HepG2 (cell line): ENCODE measurements around the gene COBL. TPM values are rescaled to one million over a fixed set of nuclear protein-coding genes. Genes with fewer than 3 reads are reported as not detected.

Experiments used
- ATAC-seq: fragments of 200-7000 bp; cut with Tn5 transposase; 3 replicates; pipeline ENCODE4 v1.9.1; 2020; ENCODE audit warnings: mild to moderate bottlenecking, moderate library complexity
- BruUV-seq: library from RNA; stranded (reverse); fragments of 400-500 nt; replicated peaks from 2 replicates; lab custom pipeline; 2021; lab: Mats Ljungman, UMichigan
- CTCF ChIA-PET: fragments of 300-600 bp; formaldehyde crosslinking; extraction: SDS; loops from one replicate; lab custom pipeline; 2021; ENCODE audit warnings: low total read pairs, inconsistent platforms, low intra/inter-chr PET ratio; lab: Yijun Ruan, JAX
- POLR2A ChIA-PET: fragments of 350-600 bp; sonication (Branson Sonifier 250); formaldehyde crosslinking; loops from one replicate; lab custom pipeline; 2020; ENCODE audit warnings: antibody characterized with exemption, inconsistent platforms; lab: Yijun Ruan, JAX
- DNase-seq: peaks from one replicate; pipeline ENCODE4 v3.0.0-alpha.2; 2015; ENCODE audit warnings: low spot score
- FAIRE-seq: peaks from 3 replicates; lab custom pipeline; 2011; peaks lifted over from hg19 to GRCh38; lab: Jason Lieb, UNC
- H2AFZ ChIP-seq: one replicate; pipeline ENCODE4 v1.6.1; 2011; ENCODE audit warnings: low read length, inconsistent platforms
- H3K27ac ChIP-seq: fragments of 300-600 bp; 3 replicates; pipeline ENCODE4 v1.8.0; 2011; ENCODE audit warnings: mixed run types, mild to moderate bottlenecking, mixed read lengths, low read length, inconsistent platforms; ENCODE audit not compliant: insufficient read depth; ENCODE audit errors: extremely low read length
- H3K27me3 ChIP-seq, 2 experiments: fragments of 200-600 bp in 1 of 2; 2 replicates in 1 of 2; 3 replicates in 1 of 2; pipeline versions ENCODE4 v1.6.0 to v1.8.0; 2011; ENCODE audit warnings: low read length in 2 of 2, mild to moderate bottlenecking in 2 of 2, moderate library complexity in 2 of 2, inconsistent platforms in 1 of 2; ENCODE audit not compliant: insufficient read depth in 2 of 2, control insufficient read depth in 1 of 2
- H3K36me3 ChIP-seq, 2 experiments: fragments of 200-600 bp in 1 of 2; replicated peaks in 1 of 2; 2 replicates in 1 of 2; 3 replicates in 1 of 2; pipeline versions ENCODE4 v1.5.1 to v1.8.0; 2011; ENCODE audit warnings: low read length in 2 of 2, inconsistent platforms in 1 of 2; ENCODE audit not compliant: insufficient read depth in 2 of 2, control insufficient read depth in 1 of 2
- H3K4me1 ChIP-seq: 2 replicates; pipeline ENCODE4 v1.5.1; 2012; ENCODE audit warnings: low read length, inconsistent platforms; ENCODE audit not compliant: insufficient read depth
- H3K4me2 ChIP-seq: 2 replicates; pipeline ENCODE4 v1.6.0; 2011; ENCODE audit warnings: low read depth, low read length, inconsistent platforms
- H3K4me3 ChIP-seq, 3 experiments: fragments of 200-600 bp in 1 of 3; sonication (generic), shearing (Covaris generic) in 1 of 3; replicated peaks in 1 of 3; 2 replicates each; pipeline ENCODE4 v1.5.1; 2011 to 2016; ENCODE audit warnings: low read length in 3 of 3, inconsistent platforms in 2 of 3, low read depth in 2 of 3, mild to moderate bottlenecking in 2 of 3, control low read depth in 1 of 3, mixed read lengths in 1 of 3; ENCODE audit not compliant: insufficient read depth in 1 of 3
- H3K79me2 ChIP-seq: one replicate; pipeline ENCODE4 v1.6.1; 2011; ENCODE audit warnings: low read length, inconsistent platforms; ENCODE audit not compliant: insufficient read depth
- H3K9ac ChIP-seq: 2 replicates; pipeline ENCODE4 v1.6.0; 2011; ENCODE audit warnings: mild to moderate bottlenecking, low read depth, low read length, inconsistent platforms; ENCODE audit not compliant: insufficient read depth
- H3K9me3 ChIP-seq: 2 replicates; pipeline ENCODE4 v1.5.1; 2012; ENCODE audit warnings: mild to moderate bottlenecking, low read length
- H4K20me1 ChIP-seq: 2 replicates; pipeline ENCODE4 v1.6.0; 2011; ENCODE audit warnings: inconsistent platforms, mild to moderate bottlenecking, low read length, moderate library complexity; ENCODE audit not compliant: insufficient read depth
- ARID4A ChIP-seq: sonication (generic); formaldehyde crosslinking; IDR thresholded peaks from 2 replicates; pipeline ENCODE4 v1.5.0; 2020; ENCODE audit warnings: mild to moderate bottlenecking, missing genetic modification reagents, borderline replicate concordance
- CBFB ChIP-seq: sonication (generic); formaldehyde crosslinking; IDR thresholded peaks from 2 replicates; pipeline ENCODE4 v1.4.0; 2020; ENCODE audit warnings: missing genetic modification reagents
- DR1 ChIP-seq: sonication (generic); formaldehyde crosslinking; IDR thresholded peaks from 2 replicates; pipeline ENCODE4 v1.8.0; 2021; ENCODE audit warnings: mild to moderate bottlenecking, missing genetic modification reagents, inconsistent platforms
- KLF12 ChIP-seq: sonication (generic); formaldehyde crosslinking; IDR thresholded peaks from 2 replicates; pipeline ENCODE4 v1.4.0; 2020; ENCODE audit warnings: missing genetic modification reagents, borderline replicate concordance
- MTERF4 ChIP-seq: sonication (generic); formaldehyde crosslinking; IDR thresholded peaks from 2 replicates; pipeline ENCODE4 v1.8.0; 2023; ENCODE audit warnings: mild to moderate bottlenecking, missing genetic modification reagents
- NCOA1 ChIP-seq: sonication (generic); formaldehyde crosslinking; IDR thresholded peaks from 2 replicates; pipeline ENCODE4 v1.9.0; 2021; ENCODE audit warnings: missing genetic modification reagents
- NCOA2 ChIP-seq: sonication (generic); formaldehyde crosslinking; IDR thresholded peaks from 2 replicates; pipeline ENCODE4 v1.8.0; 2022; ENCODE audit warnings: inconsistent platforms
- POLR2G ChIP-seq: fragments of 200-400 bp; formaldehyde crosslinking; IDR thresholded peaks from 2 replicates; pipeline ENCODE4 v1.6.1; 2018; ENCODE audit warnings: mild to moderate bottlenecking, low read depth, low read length, moderate library complexity
- RXRB ChIP-seq: IDR thresholded peaks from 2 replicates; pipeline ENCODE4 v1.6.1; 2016; ENCODE audit warnings: borderline replicate concordance, missing genetic modification reagents, missing compliant biosample characterization
- ZNF256 ChIP-seq: sonication (generic); formaldehyde crosslinking; conservative IDR thresholded peaks from 2 replicates; pipeline ENCODE4 v1.4.0; 2020; ENCODE audit warnings: missing genetic modification reagents
- ZNF34 ChIP-seq: sonication (generic); formaldehyde crosslinking; IDR thresholded peaks from 2 replicates; pipeline ENCODE4 v1.4.0; 2020; ENCODE audit warnings: mild to moderate bottlenecking, missing genetic modification reagents, borderline replicate concordance
- ZNF343 ChIP-seq: sonication (generic); formaldehyde crosslinking; IDR thresholded peaks from 2 replicates; pipeline ENCODE4 v1.4.0; 2020; ENCODE audit warnings: mild to moderate bottlenecking, missing genetic modification reagents
- ZNF460 ChIP-seq: sonication (generic); formaldehyde crosslinking; IDR thresholded peaks from 2 replicates; pipeline ENCODE4 v1.5.1; 2020; ENCODE audit warnings: missing genetic modification reagents, mild to moderate bottlenecking, borderline replicate concordance
- ZNF550 ChIP-seq: sonication (generic); formaldehyde crosslinking; IDR thresholded peaks from 2 replicates; pipeline ENCODE4 v1.4.0; 2020; ENCODE audit warnings: mild to moderate bottlenecking, missing genetic modification reagents, borderline replicate concordance
- ZNF747 ChIP-seq: sonication (generic); formaldehyde crosslinking; IDR thresholded peaks from 2 replicates; pipeline ENCODE4 v1.8.1; 2023; ENCODE audit warnings: missing genetic modification reagents, mild to moderate bottlenecking, borderline replicate concordance
- ZNF891 ChIP-seq: sonication (generic); formaldehyde crosslinking; IDR thresholded peaks from 2 replicates; pipeline ENCODE4 v1.5.0; 2020; ENCODE audit warnings: mild to moderate bottlenecking, missing genetic modification reagents
- WGBS: methylation state at CpG from one replicate; pipeline ENCODE4 v1.1.6; 2017; ENCODE audit warnings: low lambda C conversion rate; 5-methylcytosine and 5-hydroxymethylcytosine counted together
- in situ Hi-C: cut with HindIII; loops from 2 replicates; pipeline ENCODE4 v1.10.0; 2017; ENCODE audit warnings: low pct_unique_long_range_greater_than_20kb; ENCODE audit not compliant: extremely low pct_ligation_motif_present
- intact Hi-C: fragments of 100-400 bp; cut with micrococcal nuclease; formaldehyde crosslinking; loops from one replicate; pipeline ENCODE4 v1.10.0; 2022; ENCODE audit not compliant: unreplicated experiment
- polyA plus RNA-seq, 8 experiments: library from polyadenylated mRNA; depleted of rRNA in 3 of 8; stranded (reverse) in 7 of 8; unstranded in 1 of 8; fragments of >200 nt; fragmentation: Illumina TruSeq in 4 of 8; extraction: Trizol in 4 of 8; gene quantifications; 2 replicates each; pipeline versions ENCODE4 v1.2.1 to v1.2.3, GENCODE V29; 2011 to 2016; ENCODE audit warnings: low read depth in 4 of 8, missing spikeins in 1 of 8, mixed read lengths in 1 of 8; ENCODE audit not compliant: insufficient read depth in 1 of 8
- total RNA-seq, 5 experiments: library from RNA; depleted of rRNA; stranded (reverse); fragments of >200 nt; fragmentation: Illumina TruSeq; extraction: Trizol; gene quantifications; 2 replicates each; pipeline ENCODE4 v1.2.3, GENCODE V29; 2016; ENCODE audit warnings: low read depth in 1 of 5
- TF ChIP-seq, protein P1 (sequence below): sonication (generic); formaldehyde crosslinking; IDR thresholded peaks from 2 replicates; pipeline ENCODE4 v1.4.0; 2020; ENCODE audit warnings: missing genetic modification reagents, borderline replicate concordance

The COBL gene
- total and polyA plus RNA-seq, 2 of the 13 experiments (the other 11 are each of a cell fraction or from before 2014, with no cell fraction given), result 3.8 to 4.9 TPM

DNA sequence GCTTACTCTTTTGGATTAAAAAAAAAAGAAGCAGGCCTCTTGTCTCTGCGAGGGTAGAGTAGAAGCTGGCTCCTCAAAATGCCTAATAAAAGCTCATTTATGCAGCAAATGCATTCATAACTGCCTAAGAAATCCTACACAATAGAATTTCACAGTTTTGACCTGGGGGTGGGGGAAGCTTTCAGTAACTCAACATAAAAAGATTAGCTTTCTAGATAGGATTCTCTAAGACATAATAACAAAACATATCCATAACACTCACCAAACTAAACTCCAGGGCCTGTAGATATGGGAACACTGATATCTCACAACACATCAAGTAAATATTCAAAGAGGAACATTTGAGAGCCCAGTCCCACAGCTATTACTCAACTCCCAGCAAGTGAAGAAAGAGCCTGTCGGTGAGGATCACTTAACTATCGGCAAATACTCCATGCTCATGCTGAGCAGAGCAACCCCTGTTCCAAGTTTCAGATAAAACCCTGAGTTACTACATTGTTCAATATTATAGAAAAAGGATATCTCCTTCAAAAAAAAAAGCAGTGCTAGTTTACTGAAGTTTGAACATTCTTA lies 88.1 kb downstream of the COBL start:
- Histone ChIP-seq H3K27ac (no peak overlapping the region), H3K4me2 (no peak overlapping the region), H3K9me3 (no peaks in the 10 kb centered on the region), H3K4me1 (no peaks in the 10 kb centered on the region), H3K79me2 (no peaks in the 10 kb centered on the region), H4K20me1 (no peaks in the 10 kb centered on the region; the same call in 1 of the 2 replicates), H3K4me3 (no peak overlapping the region), H3K36me3 (0 out of 5 replicates have a peak, but pooled peaks cover 0 to 2% of the 10 kb centered on the region in 2 experiments), H3K27me3 (no peaks in the 10 kb centered on the region), H3K9ac (no peak overlapping the region), H2AFZ (no peak overlapping the region)
- intact Hi-C loops, result no loop called here
- FAIRE-seq (no peak), DNase-seq (no peak), ATAC-seq (no peak)
- in situ Hi-C loops, result loop anchor here (10.0 kb wide), 1 partner anchor 136 kb away; no protein-coding TSS in a partner anchor
- no TSS peak for BruUV-seq
- WGBS, result 67% methylated on average over 3 of the region's 3 CpGs
- CTCF ChIA-PET, result no interaction called here
- POLR2A ChIA-PET, result no interaction called here
- TF ChIP-seq CBFB (CRISPR knock-in tag) (no peak), POLR2G (no peak), ARID4A (CRISPR knock-in tag) (no peak), MTERF4 (CRISPR knock-in tag) (no peak), NCOA1 (no peak), RXRB (CRISPR knock-in tag) (no peak), ZNF550 (CRISPR knock-in tag) (no peak), ZNF747 (CRISPR knock-in tag) (no peak), KLF12 (CRISPR knock-in tag) (no peak), ZNF343 (no peak), ZNF34 (no peak), ZNF891 (CRISPR knock-in tag) (no peak), ZNF256 (no peak), DR1 (no peak), ZNF460 (CRISPR knock-in tag) (no peak), NCOA2 (CRISPR knock-in tag) (no peak)
- TF ChIP-seq, protein P1, sequence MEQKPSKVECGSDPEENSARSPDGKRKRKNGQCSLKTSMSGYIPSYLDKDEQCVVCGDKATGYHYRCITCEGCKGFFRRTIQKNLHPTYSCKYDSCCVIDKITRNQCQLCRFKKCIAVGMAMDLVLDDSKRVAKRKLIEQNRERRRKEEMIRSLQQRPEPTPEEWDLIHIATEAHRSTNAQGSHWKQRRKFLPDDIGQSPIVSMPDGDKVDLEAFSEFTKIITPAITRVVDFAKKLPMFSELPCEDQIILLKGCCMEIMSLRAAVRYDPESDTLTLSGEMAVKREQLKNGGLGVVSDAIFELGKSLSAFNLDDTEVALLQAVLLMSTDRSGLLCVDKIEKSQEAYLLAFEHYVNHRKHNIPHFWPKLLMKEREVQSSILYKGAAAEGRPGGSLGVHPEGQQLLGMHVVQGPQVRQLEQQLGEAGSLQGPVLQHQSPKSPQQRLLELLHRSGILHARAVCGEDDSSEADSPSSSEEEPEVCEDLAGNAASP (CRISPR knock-in tag), result no peak
